Activated CD8-positive, alpha-beta memory T cell treated with anti-CD3 and anti-CD28 coated beads, Interleukin-2, amount 10 ng/mL, durations not matched to agents 7 days and 5 days (primary cell): ENCODE data around the gene SULT1A4. TPM values are rescaled to one million over a fixed set of nuclear protein-coding genes. Genes with fewer than 3 reads are reported as not detected.
A peak's percentile ranks its signal among the peaks of the same experiment; 100 is the strongest.
"Not testable (repeated sequence)": the region's sequence is repeated elsewhere in the genome, so short reads cannot be mapped to it uniquely, and the experiment has no call there.

Experiments
- ATAC-seq: fragments of 150-1000 bp; cut with Tn5 transposase; one replicate; pipeline ENCODE4 v1.10.0; 2021; ENCODE audit warnings: moderate library complexity
- CTCF ChIA-PET: fragments of 350-600 bp; sonication (Branson Sonifier 250); formaldehyde crosslinking; loops from one replicate; lab custom pipeline; 2021; ENCODE audit warnings: antibody characterized with exemption; lab: Charles Lee
- DNase-seq: peaks from one replicate; pipeline ENCODE4 v3.0.0-alpha.2; 2020
- H3K27ac Mint-ChIP-seq: one replicate; pipeline ENCODE4 v1.8.0; 2021; ENCODE audit warnings: mild to moderate bottlenecking, mixed read lengths
- H3K27me3 Mint-ChIP-seq: one replicate; pipeline ENCODE4 v1.8.0; 2021; ENCODE audit warnings: mixed read lengths
- H3K36me3 Mint-ChIP-seq: one replicate; pipeline ENCODE4 v1.8.0; 2021; ENCODE audit warnings: mild to moderate bottlenecking, mixed read lengths
- H3K4me1 Mint-ChIP-seq: one replicate; pipeline ENCODE4 v1.8.0; 2021; ENCODE audit warnings: mixed read lengths
- H3K4me3 Mint-ChIP-seq: one replicate; pipeline ENCODE4 v1.8.0; 2021; ENCODE audit warnings: mild to moderate bottlenecking, moderate library complexity, mixed read lengths
- H3K9me3 Mint-ChIP-seq: one replicate; pipeline ENCODE4 v1.8.0; 2022; ENCODE audit warnings: low read depth, mixed read lengths
- total RNA-seq, 2 experiments: library from RNA; stranded (reverse); gene quantifications; one replicate each; pipeline ENCODE4 v1.2.3, GENCODE V29; 2021

Gene SULT1A4
- total RNA-seq, 2 experiments from 2014 or later = 1.4 to 2.2 TPM

GRCh38 chr16:29482276-29482675 is 22.6 kb downstream of the SULT1A4 start:
- H3K36me3 Mint-ChIP-seq, CTCF ChIA-PET, H3K27ac Mint-ChIP-seq, H3K4me1 Mint-ChIP-seq, ATAC-seq, H3K4me3 Mint-ChIP-seq, H3K27me3 Mint-ChIP-seq, H3K9me3 Mint-ChIP-seq: not testable (repeated sequence)
- DNase-seq = peak; percentile 38

GRCh38 chr16:29506308-29506707 is 46.6 kb downstream of the SULT1A4 start, which contains the start of gene NPIPB12:
Gene NPIPB12, minus strand, starts transcription at chr16:29506408.
- H3K27ac Mint-ChIP-seq, H3K27me3 Mint-ChIP-seq, H3K36me3 Mint-ChIP-seq: not testable (repeated sequence)

More at GRCh38 chr16:29506308-29506707, 46.6 kb downstream of the SULT1A4 start, which contains the start of gene NPIPB12:
- ATAC-seq, DNase-seq, H3K4me1 Mint-ChIP-seq, H3K4me3 Mint-ChIP-seq, CTCF ChIA-PET, H3K9me3 Mint-ChIP-seq: not testable (repeated sequence)

Other genes with a start within 250 kb of the SULT1A4 start
- gene NPIPB11, start 53.2 kb upstream of the SULT1A4 start, total RNA-seq = 1 to 10 TPM; 1.6 to 2.6 TPM
- gene BOLA2, start 5.6 kb upstream of the SULT1A4 start, total RNA-seq = 10 to 100 TPM; 11.0 to 12.3 TPM
- gene SLX1B, start 5.4 kb upstream of the SULT1A4 start, total RNA-seq = 10 to 100 TPM; 34.9 to 51.6 TPM
- 100 to 1,000 TPM in 1 of 2 experiments, 10 to 100 TPM in 1; 95.3 to 139 TPM for gene NPIPB12, start 46.5 kb downstream of the SULT1A4 start, total RNA-seq
- 100 to 1,000 TPM; 329 to 351 TPM for gene SPN, start 203.3 kb downstream of the SULT1A4 start, total RNA-seq
- gene QPRT, start 219.3 kb downstream of the SULT1A4 start, total RNA-seq = 10 to 100 TPM; 13.3 to 15.7 TPM